Measurements from ENCODE around the gene RAB29.

The RAB29 gene

GRCh38 chr1:205783433-205783795, 8.1 kb upstream of the RAB29 start:
- Histone ChIP-seq H3K27ac (no peak overlapping the region), H3K4me2 (no peak overlapping the region), H3K27me3 (ENCODE audit: insufficient read depth, low read depth) (no peaks in the 10 kb centered on the region), H3K4me3 (IDR thresholded peaks at IDR 0.05; ENCODE audit: insufficient read depth, low read depth, low read length) (no peak overlapping the region), H3K36me3 (ENCODE audit: insufficient read depth) (no peaks in the 10 kb centered on the region), H2AFZ (ENCODE audit: low read depth) (no peak overlapping the region), H4K20me1 (ENCODE audit: insufficient read depth) (no peaks in the 10 kb centered on the region), H3K4me1 (ENCODE audit: low read depth, poor library complexity, severe bottlenecking) (no peaks in the 10 kb centered on the region), H3K9ac (no peak overlapping the region), H3K79me2 (ENCODE audit: insufficient read depth, low read depth) (no peaks in the 10 kb centered on the region)
- TF ChIP-seq CTCF (conservative IDR thresholded peaks at IDR 0.05; ENCODE audit: low read depth, low read length): no peak

GRCh38 chr1:205782627-205783432, 7.5 kb upstream of the RAB29 start:
- no peaks in the 10 kb centered on the region for H4K20me1 ChIP-seq (ENCODE audit: insufficient read depth)
- no peaks in the 10 kb centered on the region for H3K79me2 ChIP-seq (ENCODE audit: insufficient read depth, low read depth)
- no peaks in the 10 kb centered on the region for H3K27me3 ChIP-seq (ENCODE audit: insufficient read depth, low read depth)
- H3K4me3 ChIP-seq (IDR thresholded peaks at IDR 0.05; ENCODE audit: insufficient read depth, low read depth, low read length): no peak overlapping the region
- no peaks in the 10 kb centered on the region for H3K36me3 ChIP-seq (ENCODE audit: insufficient read depth)
- H3K4me1 ChIP-seq (ENCODE audit: low read depth, poor library complexity, severe bottlenecking): no peaks in the 10 kb centered on the region
- H3K27ac ChIP-seq: no peak overlapping the region
- TF ChIP-seq CTCF (conservative IDR thresholded peaks at IDR 0.05; ENCODE audit: low read depth, low read length): no peak
- H3K9ac ChIP-seq: no peak overlapping the region
- no peak overlapping the region for H2AFZ ChIP-seq (ENCODE audit: low read depth)
- no peak overlapping the region for H3K4me2 ChIP-seq

GRCh38 chr1:205780335-205780734, 5.1 kb upstream of the RAB29 start:
- no peak overlapping the region for H3K9ac ChIP-seq
- H2AFZ ChIP-seq (ENCODE audit: low read depth): no peak overlapping the region
- H3K27ac ChIP-seq: no peak overlapping the region
- peaks cover 3% of the 10 kb centered on the region for H3K4me1 ChIP-seq (ENCODE audit: low read depth, poor library complexity, severe bottlenecking)
- no peaks in the 10 kb centered on the region for H4K20me1 ChIP-seq (ENCODE audit: insufficient read depth)
- no peak overlapping the region for H3K4me3 ChIP-seq (IDR thresholded peaks at IDR 0.05; ENCODE audit: insufficient read depth, low read depth, low read length)
- TF ChIP-seq CTCF (conservative IDR thresholded peaks at IDR 0.05; ENCODE audit: low read depth, low read length): no peak
- no peaks in the 10 kb centered on the region for H3K27me3 ChIP-seq (ENCODE audit: insufficient read depth, low read depth)
- H3K4me2 ChIP-seq: no peak overlapping the region
- no peaks in the 10 kb centered on the region for H3K79me2 ChIP-seq (ENCODE audit: insufficient read depth, low read depth)
- H3K36me3 ChIP-seq (ENCODE audit: insufficient read depth): no peaks in the 10 kb centered on the region

- Histone ChIP-seq H3K9ac (no peak overlapping the region), H3K27me3 (ENCODE audit: insufficient read depth, low read depth) (no peaks in the 10 kb centered on the region), H3K4me1 (ENCODE audit: low read depth, poor library complexity, severe bottlenecking) (peaks cover 14% of the 10 kb centered on the region), H2AFZ (ENCODE audit: low read depth) (no peak overlapping the region), H4K20me1 (ENCODE audit: insufficient read depth) (no peaks in the 10 kb centered on the region), H3K36me3 (ENCODE audit: insufficient read depth) (no peaks in the 10 kb centered on the region), H3K79me2 (ENCODE audit: insufficient read depth, low read depth) (no peaks in the 10 kb centered on the region), H3K4me3 (IDR thresholded peaks at IDR 0.05; ENCODE audit: insufficient read depth, low read depth, low read length) (no peak overlapping the region), H3K27ac (no peak overlapping the region), H3K4me2 (no peak overlapping the region)
- no peak for TF ChIP-seq CTCF (conservative IDR thresholded peaks at IDR 0.05; ENCODE audit: low read depth, low read length)
Measured at GRCh38 chr1:205777994-205778393, 2.7 kb upstream of the RAB29 start.
